LNCaP clone FGC (cell line): ENCODE results near the gene CPA3.

Experiments
- DNase-seq: peaks from one replicate; pipeline ENCODE4 v3.0.0-alpha.2; 2011; ENCODE audit warnings: low read depth
- H3K4me3 ChIP-seq: 2 replicates; pipeline ENCODE4 v1.5.1; 2011; ENCODE audit warnings: mild to moderate bottlenecking, low read depth, low read length, control low read depth
- CTCF ChIP-seq: IDR thresholded peaks from 2 replicates; pipeline ENCODE4 v1.5.1; 2012; ENCODE audit warnings: mild to moderate bottlenecking; ENCODE audit not compliant: control insufficient read depth, insufficient read depth; ENCODE audit errors: extremely low read depth

The CPA3 gene

GRCh38 chr3:148865049-148865448 is at the start of gene CPA3:
TSS of gene CPA3 (plus strand) at chr3:148865296. CDS start at chr3:148865308, 12 bp downstream.
- DNase-seq, result no peak
- TF ChIP-seq CTCF, result no peak
- no peak within 1 kb of the TSS for H3K4me3 ChIP-seq

DNA sequence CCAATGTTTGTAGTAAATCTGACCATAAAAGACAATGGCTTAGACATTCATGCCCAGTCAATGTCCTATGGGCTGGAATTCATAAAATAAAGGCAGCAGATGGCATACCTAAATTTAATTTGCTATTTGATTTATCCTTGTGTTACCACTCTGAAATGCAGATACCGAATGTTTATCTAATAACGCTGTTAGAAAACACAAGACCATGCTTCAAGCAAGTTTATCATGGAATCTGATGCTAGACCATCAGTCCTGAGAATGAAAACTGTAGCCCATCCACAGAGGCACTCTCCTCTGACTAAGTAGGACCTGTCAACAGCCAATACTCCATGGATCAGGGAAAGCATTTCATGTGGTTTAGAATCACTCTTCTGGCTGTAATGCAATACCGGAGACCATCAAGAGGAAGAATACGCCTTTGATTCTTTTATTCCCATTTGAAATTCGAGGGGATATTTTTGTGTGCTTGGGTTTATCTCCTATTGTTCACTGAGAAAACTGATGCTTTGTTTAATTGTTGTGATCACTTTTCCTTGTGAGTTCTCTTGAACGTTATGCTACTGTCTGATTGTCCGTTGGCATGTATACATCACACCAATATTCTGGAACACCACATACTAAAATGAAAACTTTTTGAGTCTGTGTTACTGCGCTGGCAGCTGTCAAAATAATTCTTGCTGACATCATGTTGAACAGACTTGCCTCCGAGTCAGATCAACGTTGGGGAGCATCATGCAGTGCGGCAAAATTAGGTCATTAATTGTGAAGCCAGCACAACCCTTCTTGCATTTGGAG is 49.6 kb upstream of the CPA3 start:
- TF ChIP-seq CTCF, result no peak
- no peak for DNase-seq
- H3K4me3 ChIP-seq, result no peak overlapping the region

DNA sequence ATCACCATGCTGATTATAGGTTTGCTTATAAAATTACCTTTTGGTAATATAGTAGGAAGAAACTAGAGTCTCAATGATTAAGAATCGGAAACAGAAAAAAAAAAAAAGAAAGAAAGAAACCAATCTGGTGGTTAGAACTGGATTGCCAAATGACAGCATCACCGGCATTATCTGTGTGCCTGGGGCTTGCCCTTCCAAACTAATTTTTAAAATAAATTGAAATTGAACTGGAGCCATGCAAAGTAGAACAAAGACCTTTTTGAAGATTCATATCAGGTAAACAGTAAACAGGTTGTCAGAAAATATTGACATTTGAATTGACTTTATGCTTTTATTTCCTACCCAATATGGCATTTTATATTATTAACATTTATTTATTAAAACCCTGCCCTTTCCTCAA is 48.7 kb upstream of the CPA3 start:
- TF ChIP-seq CTCF, result no peak
- no peak overlapping the region for H3K4me3 ChIP-seq
- DNase-seq, result no peak

- no peak for DNase-seq
- TF ChIP-seq CTCF, result no peak
These were observed 48.0 kb upstream of the CPA3 start for GRCh38 chr3:148816981-148817525.

DNA sequence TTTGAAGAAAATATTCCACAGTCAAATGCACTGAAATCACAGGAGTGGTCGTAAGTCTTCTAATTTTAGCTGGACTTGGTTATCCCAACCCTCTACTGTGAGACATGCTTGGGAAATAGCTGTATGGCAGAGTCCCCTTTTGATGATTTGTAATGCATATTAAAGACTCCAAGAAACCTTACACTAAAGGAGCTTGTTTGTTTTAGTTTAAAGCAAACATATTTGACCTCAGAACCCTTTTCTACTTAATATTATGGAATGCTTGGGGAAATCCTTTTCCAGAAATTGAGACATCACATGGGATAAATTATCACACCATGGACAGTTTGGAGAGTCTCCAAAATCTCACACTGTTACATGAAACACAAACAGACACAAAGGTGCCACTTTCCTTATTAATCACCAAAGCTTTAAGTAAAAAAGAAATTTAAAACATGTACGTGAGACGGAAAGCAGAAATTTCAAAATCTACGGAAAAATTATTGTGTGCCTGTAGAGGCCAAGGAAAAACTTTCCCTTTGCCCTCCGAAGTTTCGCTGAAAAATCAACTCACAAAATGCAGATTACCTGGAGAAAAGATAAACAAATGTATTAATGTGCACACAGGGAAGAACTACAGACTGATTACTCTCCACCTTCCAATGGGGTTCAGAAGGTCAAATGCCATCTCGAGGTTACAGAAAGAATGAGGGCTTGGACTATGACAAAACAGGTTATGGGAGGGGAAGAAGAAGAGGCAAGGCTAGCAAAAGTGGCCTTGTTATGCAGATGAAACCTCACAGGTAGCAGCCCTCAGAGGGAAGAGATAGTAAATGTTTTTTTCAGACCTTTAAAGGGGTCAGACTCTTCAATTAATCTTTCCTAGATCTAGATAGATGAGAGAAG is 44.5 kb upstream of the CPA3 start:
- no peak overlapping the region for H3K4me3 ChIP-seq
- TF ChIP-seq CTCF, result no peak
- DNase-seq, result no peak

More at GRCh38 chr3:148816981-148817525, 48.0 kb upstream of the CPA3 start:
- no peak overlapping the region for H3K4me3 ChIP-seq

DNA sequence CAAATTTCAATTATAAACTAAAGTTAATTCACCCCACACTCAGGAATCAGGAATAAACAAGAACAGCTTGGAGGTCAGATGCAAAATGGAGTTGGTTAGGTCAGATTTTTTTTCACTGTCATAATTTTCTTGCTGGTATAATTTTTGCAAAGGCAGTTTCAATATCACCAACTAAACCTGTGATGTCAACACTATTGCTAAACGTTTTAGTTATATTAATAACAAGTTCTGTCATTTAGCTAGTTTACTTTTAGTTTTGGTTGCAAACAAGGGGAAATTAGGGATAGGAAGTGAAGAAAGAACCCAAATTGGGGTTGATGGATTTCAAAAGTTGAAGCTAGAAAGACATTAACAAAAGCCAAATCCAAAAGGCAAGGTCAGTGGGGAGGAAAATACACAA is 42.1 kb upstream of the CPA3 start:
- no peak for TF ChIP-seq CTCF
- no peak for DNase-seq
- H3K4me3 ChIP-seq, result no peak overlapping the region
